ENCODE results near the gene ATG9B. TPM values are rescaled to one million over a fixed set of nuclear protein-coding genes. Genes with fewer than 3 reads are reported as not detected.
A peak's percentile ranks its signal among the peaks of the same experiment; 100 is the strongest.

ATG9B gene
- total and polyA plus RNA-seq, 4 donors, result 0.78 to 2.8 (median 1.5) TPM

GRCh38 chr7:151007469-151007898, 16.8 kb downstream of the ATG9B start:
- DNase-seq, result no peak
- no peak overlapping the region for H3K9ac ChIP-seq (ENCODE audit: insufficient read depth in 1 of 2, low read length in 2 of 2)
- no peaks in the 10 kb centered on the region for H3K9me3 ChIP-seq (ENCODE audit: control insufficient read depth in 4 of 4, insufficient read depth in 3 of 4, low read length in 3 of 4)
- peaks cover 0 to 30% (median 19%) of the 10 kb centered on the region in 5 donors for H3K4me1 ChIP-seq (ENCODE audit: control insufficient read depth in 5 of 5, insufficient read depth in 5 of 5, low read length in 5 of 5)
- no peak for TF ChIP-seq CTCF (IDR thresholded peaks at IDR 0.05; ENCODE audit: control extremely low read depth, extremely low read depth)
- no peak for ATAC-seq (ENCODE audit: insufficient read depth, low FRiP score)
- 51 to 72% methylated on average over 6 to 7 of the region's 7 CpGs for WGBS, 2 donors
- H3K27ac ChIP-seq (ENCODE audit: low read depth in 1 of 2, low read length in 1 of 2), result peak overlapping the region in 1 of 2 donors; percentile 74
- no peaks in the 10 kb centered on the region for H3K27me3 ChIP-seq (ENCODE audit: control insufficient read depth in 3 of 3, insufficient read depth in 3 of 3, low read length in 2 of 3)
- peaks cover 0 to 3% (median 0%) of the 10 kb centered on the region in 4 donors for H3K36me3 ChIP-seq (ENCODE audit: control insufficient read depth in 4 of 4, insufficient read depth in 4 of 4, low read length in 4 of 4)
- H3K4me3 ChIP-seq, result no peak overlapping the region

DNA sequence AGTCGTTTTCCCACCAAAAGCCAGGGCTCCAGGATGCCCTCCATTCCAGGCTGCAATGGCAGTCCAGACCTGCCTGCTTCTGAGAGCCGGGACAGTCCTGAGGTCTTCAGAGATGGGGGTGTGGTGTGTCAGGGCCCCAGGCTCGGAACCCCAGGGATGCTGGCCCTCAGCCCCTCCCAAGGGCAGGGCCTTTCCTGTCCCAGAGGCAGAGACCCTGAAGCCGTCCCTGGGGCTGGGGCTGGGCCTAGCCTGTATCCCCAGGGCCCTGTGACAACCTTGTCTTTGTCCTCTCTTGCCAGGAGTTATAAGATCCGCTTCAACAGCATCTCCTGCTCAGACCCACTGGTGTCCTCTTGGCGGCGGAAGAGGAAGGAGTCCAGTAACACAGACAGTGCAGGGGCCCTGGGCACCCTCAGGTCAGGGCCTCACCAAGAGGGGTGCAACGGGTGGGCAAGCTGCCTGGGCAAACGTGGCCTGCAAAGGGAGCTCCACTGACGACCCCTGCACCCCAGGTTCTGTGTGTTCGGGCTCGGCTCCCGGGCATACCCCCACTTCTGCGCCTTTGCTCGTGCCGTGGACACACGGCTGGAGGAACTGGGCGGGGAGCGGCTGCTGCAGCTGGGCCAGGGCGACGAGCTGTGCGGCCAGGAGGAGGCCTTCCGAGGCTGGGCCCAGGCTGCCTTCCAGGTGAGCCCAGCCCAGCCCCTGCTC, 17.5 kb downstream of the ATG9B start:
- H3K9me3 ChIP-seq (ENCODE audit: control insufficient read depth in 4 of 4, insufficient read depth in 3 of 4, low read length in 3 of 4), result no peaks in the 10 kb centered on the region
- ATAC-seq (ENCODE audit: insufficient read depth, low FRiP score), result no peak
- no peak for TF ChIP-seq CTCF (IDR thresholded peaks at IDR 0.05; ENCODE audit: control extremely low read depth, extremely low read depth)
- H3K4me3 ChIP-seq, result no peak overlapping the region
- no peak for DNase-seq
- H3K27me3 ChIP-seq (ENCODE audit: control insufficient read depth in 3 of 3, insufficient read depth in 3 of 3, low read length in 2 of 3), result no peaks in the 10 kb centered on the region
- no peak overlapping the region for H3K27ac ChIP-seq (ENCODE audit: low read depth in 1 of 2, low read length in 1 of 2)
- peaks cover 0 to 4% (median 0%) of the 10 kb centered on the region in 4 donors for H3K36me3 ChIP-seq (ENCODE audit: control insufficient read depth in 4 of 4, insufficient read depth in 4 of 4, low read length in 4 of 4)
- H3K9ac ChIP-seq (ENCODE audit: insufficient read depth in 1 of 2, low read length in 2 of 2), result no peak overlapping the region
- 77 to 92% methylated on average over 23 of the region's 23 CpGs for WGBS, 2 donors
- peaks cover 0 to 29% (median 19%) of the 10 kb centered on the region in 5 donors for H3K4me1 ChIP-seq (ENCODE audit: control insufficient read depth in 5 of 5, insufficient read depth in 5 of 5, low read length in 5 of 5)

- H3K36me3 ChIP-seq (ENCODE audit: control insufficient read depth in 4 of 4, insufficient read depth in 4 of 4, low read length in 4 of 4), result peaks cover 0 to 7% (median 0%) of the 10 kb centered on the region in 4 donors
- DNase-seq (no peak), ATAC-seq (ENCODE audit: insufficient read depth, low FRiP score) (no peak)
- no peak overlapping the region for H3K4me3 ChIP-seq
- H3K9ac ChIP-seq (ENCODE audit: insufficient read depth in 1 of 2, low read length in 2 of 2), result no peak overlapping the region
- H3K27me3 ChIP-seq (ENCODE audit: control insufficient read depth in 3 of 3, insufficient read depth in 3 of 3, low read length in 2 of 3), result no peaks in the 10 kb centered on the region
- TF ChIP-seq CTCF (IDR thresholded peaks at IDR 0.05; ENCODE audit: control extremely low read depth, extremely low read depth), result no peak
- H3K9me3 ChIP-seq (ENCODE audit: control insufficient read depth in 4 of 4, insufficient read depth in 3 of 4, low read length in 3 of 4), result no peaks in the 10 kb centered on the region
- no peak overlapping the region for H3K27ac ChIP-seq (ENCODE audit: low read depth in 1 of 2, low read length in 1 of 2)
- H3K4me1 ChIP-seq (ENCODE audit: control insufficient read depth in 5 of 5, insufficient read depth in 5 of 5, low read length in 5 of 5), result peaks cover 0 to 24% (median 15%) of the 10 kb centered on the region in 5 donors
- 77 to 81% methylated on average over 9 of the region's 9 CpGs for WGBS, 2 donors
These were observed 18.7 kb downstream of the ATG9B start for GRCh38 chr7:151005566-151005965.
